ENCODE measurements around the gene MFSD12. TPM values are rescaled to one million over a fixed set of nuclear protein-coding genes. Genes with fewer than 3 reads are reported as not detected.

MFSD12 gene
- total and polyA plus RNA-seq, 2 experiments from 2014 or later = 35.3 to 91.1 TPM

- Histone ChIP-seq H3K79me2 (replicated peaks; ENCODE audit: insufficient read depth) (no peaks in the 10 kb centered on the region), H2AFZ (no peak overlapping the region), H3K4me2 (no peak overlapping the region), H3K27ac (ENCODE audit: low read depth) (no peak overlapping the region), H3K4me3 (no peak overlapping the region), H4K20me1 (replicated peaks; ENCODE audit: insufficient read depth) (no peaks in the 10 kb centered on the region; the same call in 1 of the 2 replicates), H3F3A (replicated peaks; ENCODE audit: low read depth) (peaks cover 7% of the 10 kb centered on the region; the same call in 1 of the 2 replicates), H3K27me3 (ENCODE audit: insufficient read depth) (no peaks in the 10 kb centered on the region), H3K9me2 (ENCODE audit: insufficient read depth) (no peaks in the 10 kb centered on the region), H3K36me3 (ENCODE audit: insufficient read depth) (no peaks in the 10 kb centered on the region), H3K4me1 (ENCODE audit: insufficient read depth) (no peaks in the 10 kb centered on the region)
- DNase-seq (ENCODE audit: low spot score) (no peak), ATAC-seq (peak; percentile 22)
- H3K36me3 Mint-ChIP-seq (ENCODE audit: low read depth) = peaks cover 28% of the 10 kb centered on the region
- peaks cover 20% of the 10 kb centered on the region for H3K27me3 Mint-ChIP-seq (ENCODE audit: insufficient read depth, low read depth, poor library complexity)
- TF ChIP-seq ZNF114 (CRISPR knock-in tag; IDR thresholded peaks at IDR 0.05) (no peak), CREB1 (CRISPR knock-in tag; IDR thresholded peaks at IDR 0.05; ENCODE audit: low read depth) (no peak)
- TF ChIP-seq, protein P1, sequence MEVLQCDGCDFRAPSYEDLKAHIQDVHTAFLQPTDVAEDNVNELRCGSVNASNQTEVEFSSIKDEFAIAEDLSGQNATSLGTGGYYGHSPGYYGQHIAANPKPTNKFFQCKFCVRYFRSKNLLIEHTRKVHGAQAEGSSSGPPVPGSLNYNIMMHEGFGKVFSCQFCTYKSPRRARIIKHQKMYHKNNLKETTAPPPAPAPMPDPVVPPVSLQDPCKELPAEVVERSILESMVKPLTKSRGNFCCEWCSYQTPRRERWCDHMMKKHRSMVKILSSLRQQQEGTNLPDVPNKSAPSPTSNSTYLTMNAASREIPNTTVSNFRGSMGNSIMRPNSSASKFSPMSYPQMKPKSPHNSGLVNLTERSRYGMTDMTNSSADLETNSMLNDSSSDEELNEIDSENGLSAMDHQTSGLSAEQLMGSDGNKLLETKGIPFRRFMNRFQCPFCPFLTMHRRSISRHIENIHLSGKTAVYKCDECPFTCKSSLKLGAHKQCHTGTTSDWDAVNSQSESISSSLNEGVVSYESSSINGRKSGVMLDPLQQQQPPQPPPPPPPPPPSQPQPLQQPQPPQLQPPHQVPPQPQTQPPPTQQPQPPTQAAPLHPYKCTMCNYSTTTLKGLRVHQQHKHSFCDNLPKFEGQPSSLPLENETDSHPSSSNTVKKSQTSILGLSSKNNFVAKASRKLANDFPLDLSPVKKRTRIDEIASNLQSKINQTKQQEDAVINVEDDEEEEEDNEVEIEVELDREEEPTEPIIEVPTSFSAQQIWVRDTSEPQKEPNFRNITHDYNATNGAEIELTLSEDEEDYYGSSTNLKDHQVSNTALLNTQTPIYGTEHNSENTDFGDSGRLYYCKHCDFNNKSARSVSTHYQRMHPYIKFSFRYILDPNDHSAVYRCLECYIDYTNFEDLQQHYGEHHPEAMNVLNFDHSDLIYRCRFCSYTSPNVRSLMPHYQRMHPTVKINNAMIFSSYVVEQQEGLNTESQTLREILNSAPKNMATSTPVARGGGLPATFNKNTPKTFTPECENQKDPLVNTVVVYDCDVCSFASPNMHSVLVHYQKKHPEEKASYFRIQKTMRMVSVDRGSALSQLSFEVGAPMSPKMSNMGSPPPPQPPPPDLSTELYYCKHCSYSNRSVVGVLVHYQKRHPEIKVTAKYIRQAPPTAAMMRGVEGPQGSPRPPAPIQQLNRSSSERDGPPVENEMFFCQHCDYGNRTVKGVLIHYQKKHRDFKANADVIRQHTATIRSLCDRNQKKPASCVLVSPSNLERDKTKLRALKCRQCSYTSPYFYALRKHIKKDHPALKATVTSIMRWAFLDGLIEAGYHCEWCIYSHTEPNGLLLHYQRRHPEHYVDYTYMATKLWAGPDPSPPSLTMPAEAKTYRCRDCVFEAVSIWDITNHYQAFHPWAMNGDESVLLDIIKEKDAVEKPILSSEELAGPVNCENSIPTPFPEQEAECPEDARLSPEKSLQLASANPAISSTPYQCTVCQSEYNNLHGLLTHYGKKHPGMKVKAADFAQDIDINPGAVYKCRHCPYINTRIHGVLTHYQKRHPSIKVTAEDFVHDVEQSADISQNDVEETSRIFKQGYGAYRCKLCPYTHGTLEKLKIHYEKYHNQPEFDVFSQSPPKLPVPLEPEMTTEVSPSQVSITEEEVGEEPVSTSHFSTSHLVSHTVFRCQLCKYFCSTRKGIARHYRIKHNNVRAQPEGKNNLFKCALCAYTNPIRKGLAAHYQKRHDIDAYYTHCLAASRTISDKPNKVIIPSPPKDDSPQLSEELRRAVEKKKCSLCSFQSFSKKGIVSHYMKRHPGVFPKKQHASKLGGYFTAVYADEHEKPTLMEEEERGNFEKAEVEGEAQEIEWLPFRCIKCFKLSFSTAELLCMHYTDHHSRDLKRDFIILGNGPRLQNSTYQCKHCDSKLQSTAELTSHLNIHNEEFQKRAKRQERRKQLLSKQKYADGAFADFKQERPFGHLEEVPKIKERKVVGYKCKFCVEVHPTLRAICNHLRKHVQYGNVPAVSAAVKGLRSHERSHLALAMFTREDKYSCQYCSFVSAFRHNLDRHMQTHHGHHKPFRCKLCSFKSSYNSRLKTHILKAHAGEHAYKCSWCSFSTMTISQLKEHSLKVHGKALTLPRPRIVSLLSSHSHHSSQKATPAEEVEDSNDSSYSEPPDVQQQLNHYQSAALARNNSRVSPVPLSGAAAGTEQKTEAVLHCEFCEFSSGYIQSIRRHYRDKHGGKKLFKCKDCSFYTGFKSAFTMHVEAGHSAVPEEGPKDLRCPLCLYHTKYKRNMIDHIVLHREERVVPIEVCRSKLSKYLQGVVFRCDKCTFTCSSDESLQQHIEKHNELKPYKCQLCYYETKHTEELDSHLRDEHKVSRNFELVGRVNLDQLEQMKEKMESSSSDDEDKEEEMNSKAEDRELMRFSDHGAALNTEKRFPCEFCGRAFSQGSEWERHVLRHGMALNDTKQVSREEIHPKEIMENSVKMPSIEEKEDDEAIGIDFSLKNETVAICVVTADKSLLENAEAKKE (CRISPR knock-in tag; IDR thresholded peaks at IDR 0.05) = no peak
- no peak overlapping the region for H3K4me3 Mint-ChIP-seq
- H3K9me3 Mint-ChIP-seq = 0 out of 3 replicates have a peak, but pooled peaks cover 3% of the 10 kb centered on the region
- no peak overlapping the region for H3K27ac Mint-ChIP-seq
- H3K4me1 Mint-ChIP-seq = peaks cover 10% of the 10 kb centered on the region; the same call in 2 of the 3 replicates
Measured at GRCh38 chr19:3537438-3538240, 19.7 kb downstream of the MFSD12 start.

DNA sequence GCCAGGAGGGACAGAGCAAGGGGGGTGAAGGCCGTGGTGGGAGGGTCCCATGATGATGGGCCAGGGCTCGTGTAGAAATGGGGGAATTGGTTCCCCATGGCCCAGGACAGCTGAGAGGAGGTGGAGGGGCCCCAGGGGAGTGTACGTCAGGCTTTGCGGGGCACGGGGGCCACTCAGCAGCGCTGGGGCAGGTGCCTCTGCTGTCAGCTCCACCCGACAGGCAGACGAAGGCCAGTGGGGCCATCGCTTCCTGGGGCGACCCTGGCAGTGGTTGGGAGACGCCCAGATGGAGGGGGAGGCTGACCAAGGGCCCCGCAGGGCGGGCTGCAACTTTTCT is 20.3 kb downstream of the MFSD12 start:
- 0 out of 3 replicates have a peak, but pooled peaks cover 3% of the 10 kb centered on the region for H3K9me3 Mint-ChIP-seq
- H3K4me3 Mint-ChIP-seq = no peak overlapping the region
- H3K4me2 ChIP-seq = no peak overlapping the region
- no peaks in the 10 kb centered on the region for H3K9me2 ChIP-seq (ENCODE audit: insufficient read depth)
- no peak overlapping the region for H3K4me3 ChIP-seq
- H3K4me1 ChIP-seq (ENCODE audit: insufficient read depth) = no peaks in the 10 kb centered on the region
- no peak overlapping the region for H2AFZ ChIP-seq
- H3K4me1 Mint-ChIP-seq = peaks cover 10% of the 10 kb centered on the region; the same call in 2 of the 3 replicates
- H3F3A ChIP-seq (replicated peaks; ENCODE audit: low read depth) = peaks cover 7% of the 10 kb centered on the region; the same call in 1 of the 2 replicates
- no peaks in the 10 kb centered on the region; the same call in 1 of the 2 replicates for H4K20me1 ChIP-seq (replicated peaks; ENCODE audit: insufficient read depth)
- peaks cover 21% of the 10 kb centered on the region for H3K27me3 Mint-ChIP-seq (ENCODE audit: insufficient read depth, low read depth, poor library complexity)
- DNase-seq (ENCODE audit: low spot score) (no peak), ATAC-seq (no peak)
- H3K36me3 ChIP-seq (ENCODE audit: insufficient read depth) = no peaks in the 10 kb centered on the region
- no peak overlapping the region for H3K27ac ChIP-seq (ENCODE audit: low read depth)
- no peak overlapping the region for H3K27ac Mint-ChIP-seq
- H3K79me2 ChIP-seq (replicated peaks; ENCODE audit: insufficient read depth) = no peaks in the 10 kb centered on the region
- H3K36me3 Mint-ChIP-seq (ENCODE audit: low read depth) = peaks cover 31% of the 10 kb centered on the region
- no peaks in the 10 kb centered on the region for H3K27me3 ChIP-seq (ENCODE audit: insufficient read depth)
- TF ChIP-seq, protein P2, sequence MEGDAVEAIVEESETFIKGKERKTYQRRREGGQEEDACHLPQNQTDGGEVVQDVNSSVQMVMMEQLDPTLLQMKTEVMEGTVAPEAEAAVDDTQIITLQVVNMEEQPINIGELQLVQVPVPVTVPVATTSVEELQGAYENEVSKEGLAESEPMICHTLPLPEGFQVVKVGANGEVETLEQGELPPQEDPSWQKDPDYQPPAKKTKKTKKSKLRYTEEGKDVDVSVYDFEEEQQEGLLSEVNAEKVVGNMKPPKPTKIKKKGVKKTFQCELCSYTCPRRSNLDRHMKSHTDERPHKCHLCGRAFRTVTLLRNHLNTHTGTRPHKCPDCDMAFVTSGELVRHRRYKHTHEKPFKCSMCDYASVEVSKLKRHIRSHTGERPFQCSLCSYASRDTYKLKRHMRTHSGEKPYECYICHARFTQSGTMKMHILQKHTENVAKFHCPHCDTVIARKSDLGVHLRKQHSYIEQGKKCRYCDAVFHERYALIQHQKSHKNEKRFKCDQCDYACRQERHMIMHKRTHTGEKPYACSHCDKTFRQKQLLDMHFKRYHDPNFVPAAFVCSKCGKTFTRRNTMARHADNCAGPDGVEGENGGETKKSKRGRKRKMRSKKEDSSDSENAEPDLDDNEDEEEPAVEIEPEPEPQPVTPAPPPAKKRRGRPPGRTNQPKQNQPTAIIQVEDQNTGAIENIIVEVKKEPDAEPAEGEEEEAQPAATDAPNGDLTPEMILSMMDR (conservative IDR thresholded peaks at IDR 0.05; ENCODE audit: low read depth in 2 of 2) = no peak
- no peak for TF ChIP-seq NANOG (IDR thresholded peaks at IDR 0.05; ENCODE audit: borderline replicate concordance)
- TF ChIP-seq CREB1 (CRISPR knock-in tag; IDR thresholded peaks at IDR 0.05; ENCODE audit: low read depth) = no peak
- TF ChIP-seq ZNF331 (CRISPR knock-in tag; IDR thresholded peaks at IDR 0.05; ENCODE audit: low read depth) = no peak
- TF ChIP-seq POLR2AphosphoS5 (IDR thresholded peaks at IDR 0.05; ENCODE audit: low read depth) = no peak
- no peak for TF ChIP-seq ZNF114 (CRISPR knock-in tag; IDR thresholded peaks at IDR 0.05)

Data from GM23338 (cell line).